HG03558 (cell line): ENCODE data around the gene SLX4IP.
A peak's percentile ranks its signal among the peaks of the same experiment; 100 is the strongest.

Experiments used
- ATAC-seq: cut with Tn5 transposase; IDR thresholded peaks from one replicate; pipeline ENCODE4 v1.9.1; 2021; ENCODE audit warnings: moderate number of reproducible peaks; ENCODE audit not compliant: unreplicated experiment; ENCODE audit errors: extremely low read depth

Gene SLX4IP

DNA sequence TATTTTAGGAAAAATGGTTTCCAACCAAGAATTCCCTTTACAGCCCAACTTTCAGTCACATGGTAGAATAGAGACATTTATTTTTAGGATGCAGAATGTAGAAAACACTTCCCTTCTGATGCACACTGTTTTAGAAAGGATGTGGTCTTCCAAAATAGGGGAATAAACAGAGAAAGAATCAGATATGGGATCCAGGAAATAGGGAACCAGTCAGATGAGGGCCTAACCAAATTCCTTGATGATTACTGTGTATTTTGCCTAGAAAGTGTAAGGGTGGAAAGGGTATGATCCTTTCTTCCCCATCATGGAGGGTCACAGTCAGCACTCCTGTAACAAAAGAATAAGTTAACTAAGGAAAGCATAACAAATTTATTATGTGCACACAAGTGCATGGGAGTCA lies 27.4 kb downstream of the SLX4IP start:
- ATAC-seq = no peak

DNA sequence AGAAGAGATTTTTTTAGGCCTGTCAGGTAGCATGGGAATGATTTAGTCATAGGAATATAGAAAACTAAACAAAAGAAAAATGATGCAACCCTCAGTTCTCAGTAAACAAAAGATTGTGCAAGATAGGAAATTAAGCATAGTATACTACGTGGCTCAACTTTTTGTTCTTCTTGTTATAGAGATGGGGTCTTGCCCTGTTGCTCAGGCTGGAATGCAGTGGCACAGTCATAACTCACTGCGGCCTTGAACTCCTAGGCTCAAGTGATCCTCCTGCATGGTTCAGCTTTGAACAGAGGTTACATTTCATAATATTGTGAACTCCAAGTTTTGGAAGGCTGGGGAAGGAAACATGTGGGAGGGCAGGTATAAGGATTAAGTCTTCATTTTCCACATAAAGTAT lies 28.5 kb downstream of the SLX4IP start:
- ATAC-seq = no peak

DNA sequence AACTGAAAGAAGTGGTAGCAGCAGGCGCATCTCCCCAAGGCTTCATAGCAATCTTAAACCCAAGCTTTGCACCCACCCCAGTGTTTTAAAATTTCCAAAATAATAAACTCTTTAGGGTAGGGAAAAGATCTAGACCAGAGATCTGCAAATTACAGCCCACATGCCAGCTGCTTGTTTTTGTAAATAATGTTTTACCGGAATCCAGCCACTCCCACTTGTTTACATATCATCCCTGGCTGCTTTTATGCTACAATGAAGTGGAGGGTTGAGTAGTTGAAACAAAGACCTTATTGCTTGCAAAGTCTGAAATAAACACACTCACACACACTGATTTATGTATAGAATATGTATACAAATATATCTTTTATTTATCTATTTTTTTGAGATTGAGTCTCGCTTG lies 30.0 kb downstream of the SLX4IP start:
- no peak for ATAC-seq

DNA sequence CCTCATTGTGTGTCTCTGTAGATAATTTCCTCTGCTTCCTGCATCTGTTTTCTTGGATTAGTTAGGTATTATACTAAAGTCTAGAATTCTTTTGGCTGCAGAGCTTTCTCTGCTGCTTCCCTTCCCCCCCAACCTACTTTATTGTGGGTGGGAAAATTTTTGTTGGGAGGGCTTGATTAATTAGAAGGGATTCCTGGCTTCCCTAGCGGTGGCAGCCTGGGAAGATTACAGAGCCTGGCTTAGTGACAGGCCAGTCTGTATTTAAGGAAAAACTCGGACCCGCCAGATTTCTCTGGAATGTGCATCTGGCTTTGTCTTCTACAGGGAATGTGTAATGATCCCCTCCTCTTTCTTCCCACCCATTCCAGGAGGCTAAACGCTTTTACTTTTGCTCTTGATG lies 31.2 kb downstream of the SLX4IP start:
- ATAC-seq = no peak

DNA sequence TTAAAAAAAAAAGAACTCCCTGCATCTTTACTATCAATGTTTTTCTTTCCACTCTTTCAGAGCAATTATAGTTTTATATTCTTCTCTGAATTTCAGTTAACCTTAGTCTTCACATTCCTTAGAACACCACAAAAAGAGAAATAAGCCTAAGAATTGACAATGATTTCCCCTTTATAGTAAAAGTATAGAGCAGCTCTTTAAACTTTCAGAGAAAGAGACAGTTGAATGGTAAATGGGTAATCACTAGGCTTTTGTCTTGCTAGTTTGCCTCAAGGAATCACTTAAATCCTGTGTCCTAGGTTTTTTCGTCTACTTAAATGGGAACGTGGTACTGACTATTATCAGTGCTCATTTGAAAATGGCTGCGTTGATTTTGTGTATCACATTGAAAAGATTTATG lies 31.8 kb downstream of the SLX4IP start:
- no peak for ATAC-seq

DNA sequence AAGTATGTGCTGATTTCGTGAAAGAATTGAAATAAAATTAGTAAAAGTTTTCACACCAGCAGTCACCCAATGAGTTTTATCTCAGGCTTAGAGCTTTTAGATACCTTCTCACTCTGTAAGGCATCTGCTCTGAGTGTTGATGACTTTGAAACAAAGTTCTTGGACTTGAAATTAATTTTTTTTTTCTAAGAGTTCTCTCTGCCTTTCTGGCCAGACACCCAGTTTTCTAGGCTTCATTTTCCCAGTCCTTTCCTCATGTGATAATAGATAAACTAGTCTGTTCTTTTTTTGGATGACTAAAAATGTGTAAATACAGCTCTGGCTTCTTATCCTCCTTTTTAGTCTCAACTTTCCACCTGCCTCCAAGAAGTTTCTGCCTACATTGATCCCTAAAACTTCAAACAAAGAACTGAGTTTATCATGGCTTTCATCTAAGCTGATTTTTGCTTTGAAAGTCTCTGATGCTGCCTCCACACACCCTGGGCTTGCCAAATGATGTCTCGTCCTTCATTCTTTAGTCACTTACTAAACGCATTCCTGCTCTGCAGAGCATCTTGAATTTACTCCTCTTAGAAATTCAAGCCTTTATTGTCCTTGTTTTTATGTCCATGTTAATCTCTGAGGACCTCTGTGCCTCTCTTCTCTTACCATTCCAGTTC lies 32.7 kb downstream of the SLX4IP start:
- ATAC-seq = no peak

DNA sequence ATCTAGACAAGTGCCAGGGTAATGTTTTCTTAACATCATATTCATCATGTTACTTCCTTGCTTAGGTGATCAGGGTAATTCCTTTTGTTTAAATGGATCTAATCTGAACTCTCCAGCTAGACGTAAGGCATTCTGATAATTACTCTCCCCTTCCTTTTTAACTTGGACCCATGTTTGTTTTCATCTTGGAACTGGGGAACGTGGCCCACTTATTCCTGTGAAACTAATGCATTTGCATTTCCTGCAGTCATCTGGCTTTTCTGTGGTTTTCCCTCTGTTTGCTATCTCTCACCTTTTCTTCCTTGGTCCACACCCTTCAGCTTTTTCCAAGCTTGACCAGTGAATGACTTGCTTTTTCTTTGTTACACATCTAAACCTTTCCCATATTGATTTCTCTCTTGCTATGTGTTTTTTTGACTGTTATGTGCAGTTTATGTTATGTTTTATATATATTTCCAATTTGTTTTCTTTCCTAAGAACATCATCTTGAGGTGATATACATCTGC lies 33.3 kb downstream of the SLX4IP start:
- ATAC-seq = no peak

DNA sequence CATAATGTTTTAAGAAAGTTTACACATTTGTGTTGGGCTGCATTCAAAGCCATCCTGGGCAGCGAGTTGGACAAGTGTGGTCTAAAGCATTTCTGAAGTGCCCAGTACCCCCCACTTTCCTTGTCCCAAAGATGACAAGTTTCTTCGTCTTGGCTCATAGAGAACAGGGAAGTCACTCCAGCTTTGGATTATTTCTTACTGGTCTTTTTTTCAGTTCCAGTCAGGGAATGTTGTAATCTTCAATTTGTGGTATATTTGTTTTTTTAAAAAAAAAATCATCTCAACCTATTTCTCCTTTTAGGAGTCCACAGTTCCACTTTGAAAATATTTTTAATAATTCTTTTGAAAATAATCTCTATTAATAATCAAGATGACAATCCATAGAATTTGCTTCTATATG lies 34.0 kb downstream of the SLX4IP start:
- ATAC-seq = no peak

DNA sequence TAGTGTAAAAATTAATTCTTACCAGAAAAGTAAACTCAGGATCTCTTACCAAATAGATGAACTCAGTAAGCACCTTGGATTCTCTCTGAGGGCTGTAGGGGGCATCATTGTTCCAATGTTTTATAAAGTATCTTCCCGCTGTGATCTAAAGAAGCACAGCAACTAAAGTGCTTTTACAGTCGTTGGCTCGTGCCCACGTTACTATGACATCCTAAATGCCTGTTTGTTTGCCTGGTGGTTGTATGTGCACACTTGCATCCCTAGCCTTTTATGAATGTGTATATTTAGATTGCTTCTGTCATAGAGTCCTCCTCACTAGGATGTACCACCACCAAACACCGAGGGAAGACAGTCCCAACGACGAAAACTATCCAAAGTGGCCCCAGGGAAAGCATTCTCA lies 34.5 kb downstream of the SLX4IP start:
- ATAC-seq = no peak

DNA sequence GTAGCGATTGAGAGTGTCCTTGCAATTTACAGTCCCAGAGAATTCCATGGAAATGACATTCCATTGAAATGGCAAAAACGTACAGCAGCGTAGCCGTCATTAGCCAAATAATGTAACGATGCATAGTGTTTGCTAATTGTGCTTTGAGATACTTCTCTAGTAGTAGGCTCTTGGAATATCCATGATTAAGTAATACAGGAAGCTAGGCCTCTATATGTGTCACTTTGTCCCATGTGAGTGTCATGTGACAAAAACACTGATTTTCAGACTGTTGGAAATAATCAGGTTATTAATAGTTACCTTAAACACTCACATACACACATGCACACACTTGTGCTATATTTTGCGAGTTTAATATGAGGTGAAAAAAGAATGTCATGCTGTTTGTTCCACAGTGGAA lies 35.2 kb downstream of the SLX4IP start:
- ATAC-seq = no peak

DNA sequence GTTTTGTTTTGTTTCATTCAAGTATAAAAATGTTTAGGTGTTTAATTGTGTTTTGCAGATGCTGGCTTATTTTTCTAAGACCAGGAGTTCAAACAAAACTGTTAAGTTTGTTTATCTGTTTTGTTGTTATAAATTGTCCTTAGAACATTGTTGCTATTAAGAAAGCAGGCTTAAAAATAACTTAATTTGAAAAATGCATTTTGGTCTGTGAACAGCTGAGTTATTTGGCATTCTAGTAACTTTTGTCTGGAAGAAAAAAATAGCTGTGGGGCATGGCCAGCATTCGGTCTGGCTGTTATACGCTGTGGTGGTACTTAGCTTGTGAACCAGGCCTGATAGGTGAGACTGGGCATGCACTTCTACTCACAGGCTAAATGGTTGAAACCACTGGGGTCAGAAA lies 37.8 kb downstream of the SLX4IP start:
- no peak for ATAC-seq

DNA sequence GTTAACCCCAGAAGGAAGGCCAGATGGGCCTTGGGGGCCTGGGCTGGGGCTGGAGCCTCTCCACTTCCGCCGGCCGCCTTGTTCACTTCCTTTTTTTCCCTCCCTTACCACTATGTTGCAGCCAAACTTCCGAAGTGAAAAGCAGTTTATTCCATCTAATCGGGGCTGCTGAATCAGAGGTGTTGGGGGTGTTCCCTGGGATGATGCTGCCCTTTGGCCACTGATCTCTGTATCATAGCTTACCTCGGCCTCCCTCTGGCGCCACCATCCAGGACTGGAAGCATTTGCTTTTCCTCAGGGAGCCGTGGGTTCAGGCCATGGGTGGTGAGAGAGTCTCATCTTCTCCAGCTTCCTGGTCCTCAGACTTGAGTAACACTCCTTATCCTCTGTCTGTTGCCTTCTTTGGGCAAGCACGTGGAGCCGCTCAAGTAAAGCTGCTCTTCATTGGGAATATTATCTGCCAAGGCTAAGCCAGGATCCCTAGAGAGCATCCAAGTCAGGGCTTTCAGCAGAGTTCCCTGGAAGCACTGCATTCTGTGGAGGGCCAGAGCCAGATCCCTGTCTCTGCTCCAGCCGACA lies 39.6 kb downstream of the SLX4IP start:
- ATAC-seq = no peak

DNA sequence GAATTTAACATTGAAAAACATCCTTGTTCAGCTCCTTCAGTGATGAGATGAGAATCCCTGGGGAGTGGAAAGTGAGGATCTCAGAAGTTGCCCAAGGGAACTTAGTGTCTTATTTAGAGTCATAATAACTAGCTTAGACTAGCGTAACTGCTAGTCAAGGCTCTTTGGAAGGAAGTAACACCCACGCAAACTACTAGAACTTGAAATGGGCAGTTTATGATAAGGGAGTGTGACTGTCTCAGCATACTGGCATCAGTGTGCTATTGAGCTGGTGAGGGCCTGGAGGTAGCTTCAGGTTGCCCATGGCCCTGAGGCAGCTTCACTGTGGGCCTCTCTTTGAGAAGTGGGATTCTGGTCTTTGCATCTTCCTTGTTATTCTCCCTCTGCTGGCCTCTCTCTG lies 40.1 kb downstream of the SLX4IP start:
- no peak for ATAC-seq

DNA sequence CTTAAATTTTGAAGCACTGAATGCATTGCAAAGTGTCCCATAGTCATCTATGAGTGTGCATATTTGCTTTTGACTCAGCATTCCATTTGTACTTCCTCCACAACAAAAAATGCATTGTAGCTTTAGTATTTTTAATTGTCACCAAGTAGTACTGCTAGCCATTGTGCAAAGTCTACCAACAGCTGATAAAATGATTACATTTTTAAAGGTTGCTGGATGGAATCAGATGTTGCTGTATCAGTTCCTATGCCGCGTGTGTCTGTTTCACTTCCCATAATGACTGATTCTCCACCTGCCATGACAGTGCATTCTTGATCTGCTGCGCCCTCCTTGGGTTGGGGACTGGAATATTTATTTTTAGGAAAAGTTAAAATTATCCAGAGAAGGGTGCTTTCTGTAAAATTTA lies 41.2 kb downstream of the SLX4IP start:
- peak; percentile 63 for ATAC-seq

DNA sequence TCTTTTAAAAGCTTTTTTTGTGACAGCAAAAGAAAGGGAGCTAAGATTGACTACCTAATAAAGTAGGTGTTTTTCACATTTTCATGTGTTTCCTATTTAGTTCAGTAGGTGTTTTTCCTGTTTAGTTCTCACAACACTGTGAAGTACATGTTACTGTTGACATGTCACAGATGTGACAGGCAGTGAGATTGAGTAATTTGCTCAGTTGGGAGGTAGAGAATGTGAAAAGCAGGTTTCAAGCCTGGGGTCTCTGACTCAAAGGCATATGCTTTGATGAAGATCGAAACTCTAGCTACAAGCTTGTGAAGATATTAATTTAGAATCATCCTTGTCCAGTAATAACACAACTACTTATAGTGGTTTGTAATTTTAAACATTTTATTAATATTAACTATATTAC lies 43.1 kb downstream of the SLX4IP start:
- peak; percentile 73 for ATAC-seq

DNA sequence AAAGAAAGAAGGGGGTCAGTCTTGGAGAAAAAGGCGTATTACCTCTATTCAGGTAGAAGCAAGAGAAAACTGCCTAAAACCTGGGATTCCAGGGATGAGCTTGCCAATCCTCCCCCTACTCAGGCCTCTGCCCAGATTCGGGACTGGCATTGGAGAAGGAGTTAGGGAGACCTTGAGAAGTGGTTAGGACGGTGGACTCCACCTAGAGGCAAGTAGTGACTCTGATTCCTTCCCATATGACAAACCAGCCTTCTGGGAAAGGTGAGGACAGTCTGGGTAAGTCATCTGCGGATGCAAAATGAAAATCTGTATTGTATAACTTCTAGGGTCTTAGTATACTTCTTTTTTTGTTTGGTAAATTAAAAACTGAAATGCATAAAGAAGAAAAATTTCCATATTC lies 43.8 kb downstream of the SLX4IP start:
- no peak for ATAC-seq

DNA sequence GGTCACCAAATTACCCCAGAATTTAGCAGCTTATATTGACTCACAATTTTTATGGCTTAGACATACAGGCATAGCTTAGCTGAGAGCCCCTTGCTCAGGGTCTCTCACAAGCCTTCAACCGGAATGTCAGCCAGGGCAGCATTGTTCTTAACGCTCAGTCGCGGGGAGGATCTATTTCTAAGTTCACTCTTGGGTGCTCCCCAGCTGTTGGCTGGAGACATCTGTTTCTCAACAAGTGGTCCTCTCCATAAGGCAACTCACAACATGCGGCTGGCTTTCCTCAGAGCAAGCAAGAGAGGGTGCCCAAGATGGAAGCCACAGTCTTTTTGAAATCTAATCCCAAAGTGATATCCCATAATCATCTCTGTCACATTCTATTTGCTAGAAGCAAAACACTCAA lies 46.6 kb downstream of the SLX4IP start:
- no peak for ATAC-seq

DNA sequence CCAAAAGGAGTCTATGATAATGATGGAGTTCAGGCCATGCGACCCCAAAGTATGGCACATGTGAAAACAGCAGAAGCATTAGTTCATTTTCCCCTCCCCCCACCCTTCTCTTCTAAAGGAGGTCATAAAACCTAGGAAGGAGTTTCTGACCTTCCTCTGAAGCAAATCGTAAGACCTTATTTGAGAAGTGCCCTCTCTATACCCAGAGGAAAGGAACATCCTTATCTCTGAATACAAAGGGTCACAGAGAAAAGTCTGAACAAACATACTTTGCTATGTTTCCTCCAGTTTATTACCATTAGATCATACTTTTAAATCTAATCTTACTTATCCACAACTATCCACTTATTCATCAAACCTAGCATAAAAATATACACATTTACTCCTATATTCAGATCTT lies 48.6 kb downstream of the SLX4IP start:
- no peak for ATAC-seq

DNA sequence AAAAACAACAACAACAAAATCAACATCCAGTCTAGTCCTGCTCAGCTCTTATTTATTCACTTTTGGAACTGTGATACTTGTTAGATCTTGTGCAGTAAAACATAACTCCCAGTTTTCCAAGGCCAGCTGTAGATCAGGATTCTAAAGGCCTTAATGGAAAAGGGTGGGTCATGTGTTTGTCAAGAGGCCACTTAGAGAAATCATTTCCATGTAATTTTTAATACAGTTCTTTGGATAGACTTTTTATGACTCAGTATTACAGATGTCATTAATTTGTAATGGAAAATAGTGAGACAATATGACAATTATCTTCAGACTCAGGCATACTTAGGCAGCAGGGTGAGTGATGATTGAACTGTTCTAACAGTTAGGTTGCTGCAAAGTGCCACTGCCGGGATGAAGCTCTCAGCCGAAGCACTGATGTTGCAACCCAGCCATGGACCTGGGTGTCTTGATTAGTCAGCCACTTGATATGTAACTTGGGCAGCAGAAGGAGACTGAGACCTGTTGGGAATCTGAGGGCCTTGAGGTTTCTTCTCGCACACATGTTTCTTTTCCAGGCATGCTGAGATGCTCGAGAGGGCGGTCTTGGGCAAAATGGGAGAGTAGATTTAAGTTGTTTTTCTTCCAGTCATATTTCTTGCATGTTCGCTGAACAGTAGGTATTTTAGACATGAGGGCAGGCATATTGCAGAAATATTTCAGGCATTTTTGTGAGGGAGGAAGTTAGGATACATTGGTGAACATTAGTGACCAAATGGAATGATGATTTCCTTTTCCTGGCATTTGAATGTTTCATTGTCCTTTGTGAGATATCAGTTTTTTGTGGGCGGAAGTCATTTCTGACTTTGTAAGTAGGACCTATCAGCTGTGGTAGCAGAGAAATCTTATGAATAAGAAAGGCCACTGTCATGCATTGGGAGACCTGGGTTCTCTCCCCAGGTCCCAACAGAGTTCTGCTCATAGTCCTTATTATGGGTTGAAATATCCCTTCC lies 52.3 kb downstream of the SLX4IP start:
- no peak for ATAC-seq

DNA sequence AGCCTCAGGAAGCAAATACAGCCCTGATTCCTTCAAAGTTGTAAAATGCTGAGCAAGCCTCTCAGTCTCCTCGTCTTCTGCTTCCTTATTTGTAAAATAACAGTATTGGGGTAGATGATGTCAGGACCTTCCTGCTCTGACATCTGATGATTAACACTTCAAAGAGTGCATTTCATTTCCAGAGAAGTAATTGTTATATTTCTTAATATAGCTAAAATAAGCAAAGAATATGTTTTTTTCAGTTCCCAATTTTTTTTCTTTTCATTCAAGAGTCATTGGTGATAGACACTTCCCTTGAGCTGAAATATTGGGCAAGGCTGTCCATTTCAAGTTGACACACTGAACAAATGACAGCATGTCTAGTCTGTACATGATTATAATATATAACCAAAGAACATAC lies 53.4 kb downstream of the SLX4IP start:
- no peak for ATAC-seq

DNA sequence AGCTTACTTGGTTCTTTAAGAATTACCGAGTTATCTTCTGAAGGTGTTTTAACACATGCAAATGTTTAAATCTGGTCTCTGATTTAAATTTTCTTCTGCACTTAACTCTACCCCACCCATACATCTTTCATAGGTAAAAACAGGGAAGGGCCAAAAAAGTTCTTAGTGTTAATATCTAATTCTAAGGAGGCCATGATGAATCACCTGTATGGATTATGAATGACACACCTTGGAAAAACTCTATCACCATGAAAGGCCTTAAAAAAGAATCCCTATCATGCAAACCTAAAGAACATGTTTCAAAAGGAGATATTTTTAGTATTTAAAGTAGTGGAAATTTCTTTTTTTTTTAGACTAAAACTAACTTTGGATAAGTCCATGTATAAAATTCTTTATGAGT lies 54.7 kb downstream of the SLX4IP start:
- no peak for ATAC-seq
